K562 (cell line): ENCODE results near the gene TMEM141. TPM values are rescaled to one million over a fixed set of nuclear protein-coding genes. Genes with fewer than 3 reads are reported as not detected.
"Not testable (repeated sequence)": the region's sequence is repeated elsewhere in the genome, so short reads cannot be mapped to it uniquely, and the experiment has no call there.

ENCODE experiments used
- ATAC-seq: fragments of 200-7000 bp; cut with Tn5 transposase; 3 replicates; pipeline ENCODE4 v1.9.1; 2020; ENCODE audit warnings: moderate library complexity
- BruUV-seq: library from RNA; stranded (reverse); fragments of 400-500 nt; replicated peaks from 2 replicates; lab custom pipeline; 2021; lab: Mats Ljungman, UMichigan
- CTCF ChIA-PET: fragments of 300-600 bp; formaldehyde crosslinking; extraction: SDS; loops from one replicate; lab custom pipeline; 2021; ENCODE audit warnings: low intra/inter-chr PET ratio; lab: Yijun Ruan, JAX
- POLR2A ChIA-PET: fragments of 300-600, 350-650 bp; sonication (Branson Sonifier 250); formaldehyde crosslinking; extraction: SDS; loops from one replicate; lab custom pipeline; 2021; ENCODE audit warnings: antibody characterized with exemption, inconsistent platforms; lab: Yijun Ruan, JAX
- DNase-seq, 4 experiments: peaks; one replicate each; pipeline versions ENCODE4 v3.0.0 to v3.0.0-alpha.2; 2011 to 2018; ENCODE audit warnings: low spot score in 3 of 4, mixed read lengths in 3 of 4; ENCODE audit errors: extremely low read depth in 1 of 4
- FAIRE-seq: peaks from 2 replicates; lab custom pipeline; 2011; peaks lifted over from hg19 to GRCh38; lab: Jason Lieb, UNC
- H2AFZ ChIP-seq: 2 replicates; pipeline ENCODE4 v1.6.0; 2011; ENCODE audit warnings: low read depth, low read length, control low read depth, inconsistent platforms
- H3K27ac ChIP-seq: fragments of 200-600 bp; 3 replicates; pipeline ENCODE4 v1.8.0; 2011; ENCODE audit warnings: low read depth, mild to moderate bottlenecking, control low read depth, inconsistent platforms, low read length, moderate library complexity, mixed read lengths; ENCODE audit errors: extremely low read depth
- H3K27me3 ChIP-seq, 2 experiments: fragments of 300-600 bp in 1 of 2; 2 replicates in 1 of 2; 3 replicates in 1 of 2; pipeline versions ENCODE4 v1.6.0 to v1.8.0; 2011; ENCODE audit warnings: inconsistent platforms in 2 of 2, low read length in 2 of 2, mild to moderate bottlenecking in 1 of 2, mixed read lengths in 1 of 2, moderate library complexity in 1 of 2; ENCODE audit not compliant: control insufficient read depth in 2 of 2, insufficient read depth in 2 of 2
- H3K36me3 ChIP-seq: fragments of 300-600 bp; 3 replicates; pipeline ENCODE4 v1.8.0; 2011; ENCODE audit warnings: mild to moderate bottlenecking, low read length, inconsistent platforms; ENCODE audit not compliant: control insufficient read depth, insufficient read depth
- H3K4me1 ChIP-seq, 2 experiments: fragments of 200-600 bp in 1 of 2; replicated peaks in 1 of 2; 2 replicates in 1 of 2; 3 replicates in 1 of 2; pipeline versions ENCODE4 v1.5.1 to v1.8.0; 2011; ENCODE audit warnings: inconsistent platforms in 2 of 2, low read length in 2 of 2, mild to moderate bottlenecking in 1 of 2, mixed read lengths in 1 of 2, moderate library complexity in 1 of 2; ENCODE audit not compliant: control insufficient read depth in 2 of 2, insufficient read depth in 2 of 2
- H3K4me2 ChIP-seq: 2 replicates; pipeline ENCODE4 v1.6.1; 2011; ENCODE audit warnings: low read length, control low read depth, inconsistent platforms, mixed read lengths; ENCODE audit not compliant: insufficient read depth
- H3K4me3 ChIP-seq: fragments of 200-600 bp; sonication (generic), shearing (Covaris generic); 2 replicates; pipeline ENCODE4 v1.5.1; 2016; ENCODE audit warnings: control low read depth, inconsistent platforms
- H3K79me2 ChIP-seq: fragments of 200-600 bp; 3 replicates; pipeline ENCODE4 v1.8.0; 2011; ENCODE audit warnings: low read length, inconsistent platforms; ENCODE audit not compliant: control insufficient read depth, insufficient read depth
- H3K9ac ChIP-seq, 2 experiments: 2 replicates each; pipeline versions ENCODE4 v1.6.0 to v1.6.1; 2011; ENCODE audit warnings: low read depth in 2 of 2, low read length in 2 of 2, control low read depth in 1 of 2, inconsistent platforms in 1 of 2, mild to moderate bottlenecking in 1 of 2, mixed read lengths in 1 of 2; ENCODE audit not compliant: insufficient read depth in 1 of 2
- H3K9me1 ChIP-seq: one replicate; pipeline ENCODE4 v1.6.0; 2011; ENCODE audit warnings: inconsistent platforms, mild to moderate bottlenecking, low read length, moderate library complexity; ENCODE audit not compliant: control insufficient read depth, insufficient read depth
- H3K9me3 ChIP-seq: replicated peaks from 2 replicates; pipeline ENCODE4 v1.5.1; 2011; ENCODE audit warnings: low read depth, low read length, inconsistent platforms; ENCODE audit not compliant: control insufficient read depth, insufficient read depth
- H4K20me1 ChIP-seq: replicated peaks from 2 replicates; pipeline ENCODE4 v1.6.1; 2011; ENCODE audit warnings: low read length, inconsistent platforms, mixed read lengths; ENCODE audit not compliant: control insufficient read depth, insufficient read depth
- POLR2A ChIP-seq: fragments of 450-650 bp; conservative IDR thresholded peaks from 2 replicates; pipeline ENCODE4 v1.6.1; 2016
- POLR2G ChIP-seq: fragments of 200-400 bp; formaldehyde crosslinking; IDR thresholded peaks from 2 replicates; pipeline ENCODE4 v1.6.1; 2017; ENCODE audit warnings: low read depth, mild to moderate bottlenecking, antibody characterized with exemption, low read length, moderate library complexity
- RBM22 ChIP-seq: fragments of 200-400 bp; formaldehyde crosslinking; IDR thresholded peaks from 2 replicates; pipeline ENCODE4 v1.6.1; 2018; ENCODE audit warnings: low read length, low read depth; ENCODE audit not compliant: poor library complexity, severe bottlenecking
- SUPT5H ChIP-seq: fragments of 450-650 bp; IDR thresholded peaks from 2 replicates; pipeline ENCODE4 v1.6.1; 2016
- WGBS: fragments of 100-300 bp; shearing (Covaris generic); methylation state at CpG from one replicate; pipeline ENCODE4 v1.1.6; 2016; ENCODE audit warnings: low coverage, mixed read lengths; ENCODE audit not compliant: insufficient coverage; ENCODE audit errors: missing lambda C conversion rate; 5-methylcytosine and 5-hydroxymethylcytosine counted together
- in situ Hi-C: fragments of 300-500 bp; cut with MboI; formaldehyde crosslinking; loops from 4 replicates; pipeline ENCODE4 v1.15.0; 2018; ENCODE audit warnings: inconsistent platforms, mixed read lengths
- intact Hi-C: fragments of 100-400 bp; cut with micrococcal nuclease; formaldehyde crosslinking; loops from 2 replicates; pipeline ENCODE4 v1.14.2; 2022
- polyA plus RNA-seq, 8 experiments: library from polyadenylated mRNA; depleted of rRNA in 4 of 8; stranded (reverse) in 5 of 8; unstranded in 3 of 8; fragments of >200 nt; fragmentation: Nextera tagmentation in 2 of 8; fragmentation: Illumina TruSeq in 1 of 8; extraction: Ambion mirVana in 2 of 8; extraction: Trizol in 1 of 8; gene quantifications; 2 replicates each; pipeline versions ENCODE4 v1.2.1 to v1.2.3, GENCODE V29; 2011 to 2014; ENCODE audit warnings: inconsistent platforms in 1 of 8, missing spikeins in 1 of 8
- total RNA-seq, 7 experiments: library from RNA; depleted of rRNA in 6 of 7; stranded (reverse); fragments of >200 nt in 6 of 7; fragmentation: Illumina TruSeq in 2 of 7; extraction: Trizol in 2 of 7; gene quantifications; 2 replicates each; pipeline versions ENCODE4 v1.2.1 to v1.2.3, GENCODE V29; 2011 to 2021; ENCODE audit warnings: low replicate concordance in 1 of 7

The TMEM141 gene
- total and polyA plus RNA-seq, 9 of the 15 experiments (the other 6 are each of a cell fraction or from before 2014, with no cell fraction given) = 21.5 to 123 (median 74.8) TPM

DNA sequence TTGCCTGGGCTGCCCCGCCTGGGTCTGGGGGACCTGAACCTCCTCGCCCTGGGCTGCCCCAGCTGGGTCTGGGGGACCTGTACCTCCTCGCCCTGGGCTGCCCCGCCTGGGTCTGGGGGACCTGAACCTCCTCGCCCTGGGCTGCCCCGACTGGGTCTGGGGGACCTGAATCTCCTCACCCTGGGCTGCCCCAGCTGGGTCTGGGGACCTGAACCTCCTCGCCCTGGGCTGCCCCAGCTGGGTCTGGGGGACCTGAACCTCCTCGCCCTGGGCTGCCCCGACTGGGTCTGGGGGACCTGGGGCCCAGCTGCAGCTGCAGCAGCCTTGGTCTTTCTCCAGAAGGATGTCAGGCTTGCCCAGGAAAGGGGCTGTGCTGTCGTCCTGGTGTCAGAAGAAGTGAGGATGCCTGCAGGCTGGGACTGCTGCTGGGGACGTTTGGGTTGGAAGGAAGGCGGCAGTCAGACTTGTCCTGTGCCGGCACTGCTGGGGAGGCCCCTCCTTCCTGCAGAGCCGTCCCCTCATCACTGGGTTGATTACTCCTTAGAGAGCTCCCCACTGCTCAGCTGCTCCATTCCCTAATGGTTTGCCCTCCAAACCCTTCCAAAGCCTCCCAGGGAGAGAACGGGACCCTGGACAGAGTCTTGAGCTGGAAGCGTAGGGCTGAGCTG, 42.4 kb downstream of the TMEM141 start:
- H3K9me1 ChIP-seq, in situ Hi-C loops, BruUV-seq, H4K20me1 ChIP-seq, FAIRE-seq, intact Hi-C loops, H3K79me2 ChIP-seq, H3K9me3 ChIP-seq, DNase-seq, H3K4me3 ChIP-seq, H2AFZ ChIP-seq, CTCF ChIA-PET, ATAC-seq, H3K4me2 ChIP-seq, H3K27ac ChIP-seq, H3K27me3 ChIP-seq: not testable (repeated sequence)
- 90% methylated on average over 9 of the region's 16 CpGs for WGBS
- Histone ChIP-seq H3K36me3 (peaks cover 87% of the 10 kb centered on the region), H3K4me1 (peaks cover 0 to 59% of the 10 kb centered on the region in 2 experiments; a peak in 2 of 5 replicates), H3K9ac (0 out of 4 replicates have a peak overlapping the region, but pooled peaks of 1 of the 2 experiments have one; percentile 20)
- TF ChIP-seq SUPT5H (0 out of 2 replicates have a peak, but pooled peaks have one; percentile 40), RBM22 (peak; percentile 31), POLR2G (peak; percentile 64), POLR2A (0 out of 2 replicates have a peak, but pooled peaks have one; percentile 31)
- POLR2A ChIA-PET = interaction anchor here (0.6 to 1.7 kb wide), 5 partner anchors 10 to 107 kb away, joined by 3 to 8 read pairs (median 5); no protein-coding TSS in a partner anchor
